HG02870 (cell line): ENCODE results near the gene LRRC1.

Source experiments
- ATAC-seq: cut with Tn5 transposase; IDR thresholded peaks from one replicate; pipeline ENCODE4 v1.9.1; 2021; ENCODE audit warnings: mild to moderate bottlenecking, moderate library complexity; ENCODE audit not compliant: unreplicated experiment

LRRC1 gene

DNA sequence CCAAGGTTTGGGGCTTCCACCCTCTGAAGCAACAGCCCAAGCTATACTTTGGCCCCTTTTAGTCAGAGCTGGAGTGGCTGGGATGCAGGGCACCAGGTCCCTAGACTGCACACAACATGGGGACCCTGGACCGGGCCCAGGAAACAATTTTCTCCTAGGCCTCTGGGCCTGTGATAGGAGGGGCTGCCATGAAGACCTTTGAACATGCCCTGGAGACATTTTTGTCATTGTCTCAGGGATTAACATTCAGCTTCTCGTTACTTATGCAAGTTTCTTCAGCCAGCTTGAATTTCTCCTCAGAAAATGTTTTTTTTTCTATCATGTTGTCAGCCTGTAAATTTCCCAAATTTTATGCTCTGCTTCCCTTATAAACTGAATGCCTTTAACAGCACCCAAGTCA lies 82.3 kb downstream of the LRRC1 start:
- no peak for ATAC-seq

DNA sequence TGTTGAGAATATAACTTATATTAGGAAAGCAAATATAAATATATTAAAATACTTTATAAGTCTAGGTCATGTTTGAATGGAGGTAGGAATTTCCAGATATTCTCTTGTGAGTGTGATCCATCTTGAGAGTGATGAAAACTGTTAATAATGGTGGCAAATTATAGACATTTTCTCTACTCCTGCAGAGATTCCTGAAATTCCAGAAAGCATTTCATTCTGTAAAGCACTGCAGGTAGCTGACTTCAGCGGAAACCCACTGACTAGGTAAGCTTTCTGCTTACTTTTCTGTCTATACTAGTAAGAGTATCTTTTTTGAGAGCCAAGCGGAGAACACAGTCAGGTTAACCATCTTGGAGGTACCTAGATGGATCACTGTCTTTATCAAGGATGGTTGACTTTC lies 84.0 kb downstream of the LRRC1 start:
- no peak for ATAC-seq

GRCh38 chr6:53879608-53880007 lies 84.8 kb downstream of the LRRC1 start:
- ATAC-seq = no peak

GRCh38 chr6:53887316-53887715 lies 92.5 kb downstream of the LRRC1 start:
- no peak for ATAC-seq

DNA sequence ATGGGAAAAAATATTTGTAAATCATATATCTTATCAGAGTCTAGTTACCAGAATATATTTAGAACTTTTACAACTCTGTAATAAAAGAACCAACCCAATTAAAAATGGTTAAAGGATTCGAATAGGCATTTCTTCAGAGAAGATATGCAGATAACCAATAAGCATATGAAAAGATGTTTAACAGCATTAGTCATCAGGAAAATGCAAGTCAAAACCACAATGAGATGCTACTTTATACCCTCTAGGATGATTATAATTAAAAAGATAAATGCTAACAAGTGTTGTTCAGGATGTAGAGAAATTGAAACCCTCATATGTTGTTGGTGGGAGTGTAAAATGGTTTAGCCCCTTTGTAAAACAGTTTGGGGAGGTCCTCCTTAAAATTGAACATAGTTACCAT lies 94.1 kb downstream of the LRRC1 start:
- ATAC-seq = no peak

GRCh38 chr6:53889365-53889764 lies 94.6 kb downstream of the LRRC1 start:
- ATAC-seq = no peak

- ATAC-seq = peak; percentile 66
These were observed 97.9 kb downstream of the LRRC1 start for GRCh38 chr6:53892707-53893106.

DNA sequence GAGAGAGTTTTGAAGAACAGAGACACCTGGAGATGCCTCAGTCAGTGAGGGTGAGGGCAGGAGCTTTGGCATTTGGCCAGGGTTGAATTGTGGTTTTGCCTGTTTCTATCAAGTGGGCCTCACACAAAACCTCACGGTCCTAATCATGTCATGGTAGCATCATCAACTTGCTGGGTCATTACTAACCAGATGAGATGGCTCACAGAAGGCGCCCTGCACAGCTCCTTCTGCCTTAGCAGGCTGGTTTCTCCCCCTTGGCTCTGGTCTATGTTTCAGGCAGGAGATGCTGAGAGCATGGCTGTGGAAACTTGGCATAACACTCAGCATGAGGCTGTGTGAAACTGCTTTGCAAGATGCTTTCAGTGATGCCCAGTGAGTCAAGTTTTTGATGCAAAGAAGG lies 99.3 kb downstream of the LRRC1 start:
- no peak for ATAC-seq

GRCh38 chr6:53896196-53896595 lies 101.4 kb downstream of the LRRC1 start:
- no peak for ATAC-seq

- no peak for ATAC-seq
These were observed 103.4 kb downstream of the LRRC1 start for GRCh38 chr6:53898026-53898795.

DNA sequence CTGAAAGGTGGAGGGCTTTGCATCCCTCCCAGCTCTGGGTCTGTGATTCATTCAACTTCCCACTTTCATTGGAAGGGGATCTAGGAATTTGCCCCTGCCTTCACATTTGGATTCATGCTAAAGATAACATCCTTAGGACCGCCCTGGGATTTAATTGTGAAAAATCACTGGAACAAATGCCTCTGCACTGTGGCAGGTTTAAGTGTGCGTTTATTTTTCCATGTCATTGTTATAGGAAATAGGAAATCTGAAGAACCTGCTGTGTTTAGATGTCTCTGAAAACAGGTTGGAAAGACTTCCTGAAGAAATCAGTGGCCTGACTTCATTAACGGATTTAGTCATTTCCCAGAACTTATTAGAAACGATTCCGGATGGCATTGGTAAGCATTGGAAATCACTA lies 104.7 kb downstream of the LRRC1 start:
- ATAC-seq = no peak

GRCh38 chr6:53903357-53903756 lies 108.6 kb downstream of the LRRC1 start:
- no peak for ATAC-seq

GRCh38 chr6:53906103-53906502 lies 111.3 kb downstream of the LRRC1 start:
- no peak for ATAC-seq

- ATAC-seq = no peak
These were observed 112.0 kb downstream of the LRRC1 start for GRCh38 chr6:53906842-53907241.

GRCh38 chr6:53910834-53911233 lies 116.0 kb downstream of the LRRC1 start:
- ATAC-seq = no peak

DNA sequence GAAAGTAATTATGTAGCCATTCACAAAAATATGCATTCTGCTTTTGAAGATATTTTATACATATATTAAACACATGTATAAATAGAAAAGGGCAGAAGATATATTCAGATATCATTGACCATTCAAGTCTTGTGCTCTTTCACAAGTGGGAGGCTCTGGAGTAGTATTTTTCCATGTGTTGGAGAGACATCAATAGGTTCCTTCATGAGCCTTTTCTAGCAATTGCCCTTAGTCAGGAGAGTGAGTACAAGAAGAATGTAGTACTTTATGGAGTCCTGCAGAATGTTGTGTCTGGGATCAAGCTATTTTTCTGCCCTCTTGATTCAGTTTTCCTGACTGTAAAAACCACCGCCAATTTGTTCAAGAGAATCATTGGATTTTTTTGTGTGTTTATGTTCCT lies 117.9 kb downstream of the LRRC1 start:
- no peak for ATAC-seq

GRCh38 chr6:53913286-53913685 lies 118.5 kb downstream of the LRRC1 start:
- no peak for ATAC-seq

DNA sequence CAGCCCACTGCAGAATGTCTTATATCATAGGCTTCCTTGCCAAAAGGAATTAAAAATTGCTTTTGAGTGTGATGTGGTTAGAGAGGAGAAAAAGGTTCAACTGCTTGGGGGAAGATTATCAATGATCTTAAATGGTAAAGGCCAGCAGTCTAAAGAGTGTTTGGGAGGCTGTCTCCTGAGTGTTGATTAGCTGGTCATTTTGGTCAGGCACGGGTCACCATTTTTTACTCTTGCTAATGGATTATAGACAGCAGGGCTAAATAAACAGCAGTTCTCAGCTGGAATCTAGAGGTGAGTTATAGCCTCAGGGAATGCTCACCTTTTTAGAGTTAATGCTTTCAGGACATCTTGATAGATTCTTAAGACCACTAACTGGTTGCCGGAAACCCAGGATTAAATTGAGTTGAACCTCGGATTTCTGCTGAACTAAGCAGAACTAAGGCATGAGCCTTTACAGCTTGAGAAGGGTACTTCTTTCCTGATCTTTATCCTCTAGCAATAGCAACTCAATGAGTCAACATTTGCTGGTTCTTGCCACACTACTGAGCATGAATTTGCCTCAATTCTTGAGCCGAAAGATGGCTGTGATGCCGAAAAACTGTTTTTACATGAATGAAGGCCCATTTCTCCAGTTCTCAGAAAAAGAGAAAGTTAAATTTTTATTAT lies 120.4 kb downstream of the LRRC1 start:
- ATAC-seq = no peak

GRCh38 chr6:53916804-53917463 lies 122.1 kb downstream of the LRRC1 start:
- ATAC-seq = no peak

DNA sequence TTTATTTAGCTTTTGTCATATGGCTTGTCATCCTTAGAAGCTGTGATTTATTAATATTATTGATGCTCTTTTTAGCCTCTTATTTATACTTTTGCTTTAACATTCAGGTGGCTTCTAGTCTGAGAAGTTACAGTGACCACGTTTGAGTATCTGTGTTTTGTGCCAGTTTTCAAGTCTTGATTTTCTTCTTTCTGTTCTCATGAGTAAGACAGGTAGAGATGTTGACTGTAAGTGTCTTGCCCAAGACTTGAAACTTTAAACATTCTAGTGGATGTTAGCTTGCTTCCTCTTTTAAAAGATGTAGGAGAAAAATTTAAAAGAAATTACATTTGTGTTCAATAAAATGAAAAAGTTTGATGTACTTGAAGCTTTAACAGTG lies 122.6 kb downstream of the LRRC1 start:
- no peak for ATAC-seq

DNA sequence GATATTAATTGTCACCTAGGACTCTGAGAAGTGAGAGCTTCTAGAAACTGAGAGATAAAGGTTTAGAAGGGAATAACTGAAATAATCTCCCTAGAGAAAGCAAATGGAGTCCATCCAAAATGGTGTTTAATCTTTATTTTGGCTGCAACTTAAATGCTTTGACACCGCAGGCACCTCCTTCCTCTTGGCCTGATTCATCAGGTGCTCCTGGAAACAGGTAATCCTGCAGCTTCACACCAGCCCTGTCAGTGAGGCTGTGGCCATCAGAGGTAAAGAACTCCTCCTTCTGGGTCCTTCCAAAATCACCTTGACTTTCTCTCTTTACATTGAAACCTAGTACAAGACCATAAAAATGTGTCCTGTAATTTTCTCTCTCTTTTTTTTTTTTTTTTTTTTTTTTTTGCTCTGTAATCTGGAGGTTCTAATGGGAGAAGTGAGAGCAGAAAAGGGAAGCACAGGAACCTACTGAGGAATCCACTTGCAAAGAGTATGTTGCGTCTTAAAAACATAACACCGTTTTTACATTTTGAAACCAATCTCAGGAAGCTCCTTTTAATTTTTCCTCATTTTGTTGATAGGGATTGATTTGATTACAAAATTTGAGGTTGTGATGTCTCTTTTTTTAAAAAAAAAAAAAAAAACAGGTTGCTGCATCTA lies 124.2 kb downstream of the LRRC1 start:
- ATAC-seq = no peak
